Midbrain (tissue), 1 donor: ENCODE measurements around the gene UXT.
"Not testable (repeated sequence)": the region's sequence is repeated elsewhere in the genome, so short reads cannot be mapped to it uniquely, and the experiment has no call there.

Experiments
- DNase-seq: peaks from one replicate; lab custom pipeline; 2025; lab: John Stamatoyannopoulos, UW

The UXT gene

GRCh38 chrX:47658684-47659420 lies at the start of gene UXT:
UXT (minus strand) TSS chrX:47659180; CDS start chrX:47658927, 253 bp downstream.
- peak; percentile 87 for DNase-seq

- DNase-seq, result no peak
These were observed 48.2 kb upstream of the UXT start for GRCh38 chrX:47707031-47707780.

GRCh38 chrX:47706575-47706974 lies 47.6 kb upstream of the UXT start:
- DNase-seq, result no peak

GRCh38 chrX:47704736-47705135 lies 45.8 kb upstream of the UXT start:
- DNase-seq, result no peak

- DNase-seq, result no peak
These were observed 38.2 kb upstream of the UXT start for GRCh38 chrX:47697181-47697580.

- DNase-seq, result no peak
These were observed 31.2 kb upstream of the UXT start for GRCh38 chrX:47690175-47690574.

- no peak for DNase-seq
These were observed 28.3 kb upstream of the UXT start for GRCh38 chrX:47687263-47687662.

GRCh38 chrX:47683829-47684205 lies 24.8 kb upstream of the UXT start:
- DNase-seq, result no peak

- no peak for DNase-seq
These were observed 24.3 kb upstream of the UXT start for GRCh38 chrX:47683184-47683828.

GRCh38 chrX:47675959-47676859 lies 17.2 kb upstream of the UXT start:
- not testable (repeated sequence) for DNase-seq

GRCh38 chrX:47674776-47675175 lies 15.8 kb upstream of the UXT start:
- DNase-seq, result no peak

- DNase-seq, result not testable (repeated sequence)
These were observed 6.8 kb upstream of the UXT start for GRCh38 chrX:47665797-47666196.

GRCh38 chrX:47664737-47665136 lies 5.8 kb upstream of the UXT start:
- no peak for DNase-seq

GRCh38 chrX:47662144-47662657 lies 3.2 kb upstream of the UXT start:
- DNase-seq, result no peak

- no peak for DNase-seq
These were observed 2.6 kb upstream of the UXT start for GRCh38 chrX:47661539-47661938.

- DNase-seq, result no peak
These were observed 394 bp upstream of the UXT start for GRCh38 chrX:47659421-47659726.

GRCh38 chrX:47658301-47658683 lies 688 bp downstream of the UXT start:
- DNase-seq, result no peak

GRCh38 chrX:47651043-47651905 lies 7.7 kb downstream of the UXT start:
- DNase-seq, result peak; percentile 42

GRCh38 chrX:47650164-47651042 lies 8.6 kb downstream of the UXT start, which contains the start of gene ELK1:
ELK1 (minus strand) TSS chrX:47650563; CDS start chrX:47641441, 9,122 bp downstream.
- DNase-seq, result peak; percentile 97

GRCh38 chrX:47649781-47650163 lies 9.2 kb downstream of the UXT start:
- no peak for DNase-seq
